Hematopoietic multipotent progenitor cell treated with erythropoietin and hydrocortisone succinate and interleukin-3 and kit ligand, for 15 days (in vitro differentiated cells): Measurements from ENCODE around the gene NAA30.
"Not testable (repeated sequence)": the region's sequence is repeated elsewhere in the genome, so short reads cannot be mapped to it uniquely, and the experiment has no call there.

Experiments
- DNase-seq: peaks from one replicate; pipeline ENCODE4 v3.0.0-alpha.2; 2015; ENCODE audit warnings: low spot score

Gene NAA30

GRCh38 chr14:57390037-57390805 lies at the start of gene NAA30:
Gene NAA30 (plus strand): TSS chr14:57390586. CDS start chr14:57390958, 372 bp downstream.
- peak; percentile 86 for DNase-seq

GRCh38 chr14:57343545-57344297 lies 46.7 kb upstream of the NAA30 start:
- not testable (repeated sequence) for DNase-seq

DNA sequence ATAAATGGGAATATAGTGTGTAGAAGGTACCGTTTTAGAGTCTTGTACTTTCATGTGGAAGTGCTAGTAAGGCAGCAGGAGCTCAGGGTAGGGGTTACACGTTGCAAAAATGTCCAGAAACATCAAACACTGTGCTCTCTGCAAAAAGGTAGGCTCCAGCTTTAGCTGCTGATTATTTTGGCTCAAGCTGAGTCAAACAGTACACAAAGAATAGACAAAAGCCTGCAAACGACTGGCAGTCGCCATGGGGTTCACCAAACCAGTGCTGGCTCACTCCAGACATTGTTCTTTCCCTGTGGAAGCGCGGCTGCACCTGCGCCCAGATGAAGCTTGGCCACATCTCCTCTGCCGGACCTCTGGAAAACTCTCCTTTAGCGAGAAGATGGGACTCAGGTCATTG lies 45.3 kb upstream of the NAA30 start:
- no peak for DNase-seq

DNA sequence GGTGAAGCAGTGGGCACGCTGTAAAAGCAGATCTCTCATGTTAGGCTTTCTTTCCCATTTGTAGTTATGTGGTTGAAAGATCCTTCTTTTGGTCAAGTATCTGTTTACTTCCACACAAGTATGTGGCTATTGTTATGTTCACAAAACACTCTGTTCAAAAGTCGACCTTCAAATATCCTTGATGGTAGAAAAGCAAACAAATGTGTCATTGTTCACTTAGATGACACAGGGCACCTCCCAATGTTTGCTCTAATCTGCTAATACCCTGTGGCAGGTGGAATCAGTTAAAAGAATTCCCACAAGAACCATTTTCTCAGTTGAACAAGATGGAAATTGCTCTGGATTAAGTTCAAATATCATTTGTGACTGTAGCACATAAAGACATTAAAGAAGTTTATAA lies 43.6 kb upstream of the NAA30 start:
- no peak for DNase-seq

DNA sequence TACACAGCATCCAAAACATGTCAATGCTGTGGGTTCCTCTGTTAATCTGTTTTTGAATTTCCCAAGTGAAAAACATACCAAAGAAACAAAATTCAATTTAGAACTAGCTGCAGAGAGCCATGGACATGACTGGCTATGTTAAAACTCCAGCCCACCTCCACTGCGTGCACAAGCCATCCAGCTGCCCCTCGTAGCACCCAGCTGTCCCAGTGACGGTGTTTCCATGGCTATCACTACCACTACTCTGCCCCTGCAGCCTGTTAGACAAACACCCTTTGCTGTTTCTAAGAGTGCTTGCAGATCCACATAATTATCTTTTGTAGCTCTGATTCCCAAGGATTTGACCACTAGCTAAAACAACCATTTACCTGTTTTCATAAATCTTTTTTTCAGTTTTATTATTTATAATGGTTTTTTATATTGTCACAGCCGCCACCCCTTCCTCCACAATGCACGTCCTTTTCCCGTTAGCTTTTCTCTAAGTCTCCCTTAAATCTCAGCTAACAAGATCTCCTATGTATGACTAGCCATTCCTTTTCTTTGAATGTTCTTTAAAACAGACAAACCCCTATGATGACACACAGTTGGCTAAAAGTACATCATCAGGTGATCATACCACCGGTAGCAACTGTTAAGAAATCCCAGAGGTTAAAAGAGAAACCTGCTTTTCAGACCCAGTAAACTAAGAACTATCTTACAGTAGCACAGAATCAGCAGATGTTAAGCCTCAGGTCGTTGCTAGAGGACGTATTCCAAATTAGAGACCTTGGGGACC lies 37.8 kb upstream of the NAA30 start:
- DNase-seq, result no peak

DNA sequence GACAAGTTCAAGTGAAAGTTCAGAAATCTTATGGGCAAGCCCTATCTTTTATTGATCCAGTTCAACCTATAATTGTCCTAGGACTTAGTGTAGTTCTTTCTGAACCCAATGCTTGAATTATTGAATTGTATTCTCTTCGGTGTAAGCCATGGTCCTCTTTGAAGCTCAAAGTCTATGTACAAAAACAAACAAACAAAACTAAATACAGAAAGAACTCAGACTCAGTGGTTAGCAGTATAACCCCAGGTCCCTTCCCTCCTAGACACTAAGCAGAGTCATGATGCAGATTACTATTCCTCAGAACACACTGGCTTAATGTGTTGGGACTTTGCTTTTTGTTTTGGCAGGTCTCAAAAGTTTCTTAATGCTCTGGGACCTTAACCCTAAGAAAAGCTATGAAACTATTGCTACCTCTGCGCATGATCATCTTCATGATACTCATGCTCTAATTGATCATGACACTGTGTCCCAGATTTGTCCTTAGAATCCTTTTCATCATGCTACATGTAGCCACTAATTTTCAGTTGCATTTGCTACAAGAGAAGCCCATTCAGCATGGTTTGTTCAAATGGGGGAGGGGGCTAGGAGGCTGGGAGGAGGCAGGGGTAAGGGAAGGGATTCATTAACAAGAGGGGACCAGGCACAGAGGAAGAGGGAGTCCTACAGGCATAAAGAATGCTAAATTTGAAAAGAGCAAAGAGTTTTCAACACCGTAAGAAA lies 35.1 kb upstream of the NAA30 start:
- DNase-seq, result no peak

- DNase-seq, result no peak
Measured at GRCh38 chr14:57362361-57362760, 28.0 kb upstream of the NAA30 start.

DNA sequence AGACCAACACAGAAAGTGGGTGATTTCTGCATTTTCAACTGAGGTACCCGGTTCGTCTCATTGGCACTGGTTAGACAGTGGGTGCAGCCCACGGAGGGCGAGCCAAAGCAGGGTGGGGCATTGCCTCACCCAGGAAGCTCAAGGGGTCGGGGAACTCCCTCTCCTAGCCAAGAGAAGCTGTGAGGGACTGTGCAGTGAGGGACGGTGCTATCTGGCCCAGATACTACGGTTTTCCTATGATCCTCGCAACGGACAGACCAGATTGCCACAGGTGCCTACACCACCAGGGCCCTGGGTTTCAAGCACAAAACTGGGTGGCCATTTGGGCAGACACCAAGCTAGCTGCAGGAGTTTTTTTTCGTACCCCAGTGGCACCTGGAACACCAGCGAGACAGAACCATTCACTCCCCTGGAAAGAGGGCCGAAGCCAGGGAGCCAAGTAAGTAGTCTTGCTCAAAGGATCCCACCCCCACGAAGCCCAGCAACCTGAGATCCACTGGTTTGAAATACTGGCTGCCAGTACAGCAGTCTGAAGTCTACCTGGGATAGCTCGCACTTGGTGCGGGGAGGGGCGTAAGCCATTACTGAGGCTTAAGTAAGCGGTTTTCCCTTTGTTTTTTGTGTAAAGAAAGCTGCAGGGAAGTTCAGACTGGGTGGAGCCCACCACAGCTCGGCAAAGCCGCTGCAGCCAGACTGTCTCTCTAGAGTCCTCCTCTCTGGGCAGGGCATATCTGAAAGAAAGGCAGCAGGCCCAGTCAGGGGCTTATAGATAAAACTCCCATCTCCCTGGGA lies 25.5 kb upstream of the NAA30 start:
- DNase-seq, result no peak

DNA sequence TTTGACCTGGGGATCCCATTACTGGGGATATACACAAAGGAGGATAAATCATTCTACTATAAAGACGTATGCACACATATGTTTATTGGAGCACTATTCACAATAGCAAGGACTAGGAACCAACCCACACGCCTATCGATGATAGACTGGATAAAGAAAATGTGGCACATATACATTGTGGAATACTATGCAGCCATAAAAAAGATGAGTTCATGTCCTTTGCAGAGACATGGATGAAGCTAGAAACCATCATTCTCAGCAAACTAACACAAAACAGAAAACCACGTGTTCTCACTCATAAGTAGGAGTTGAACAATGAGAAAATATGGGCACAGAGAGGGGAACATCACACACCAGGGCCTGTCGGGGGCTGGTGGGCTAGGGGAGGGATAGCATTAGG lies 20.2 kb upstream of the NAA30 start:
- not testable (repeated sequence) for DNase-seq

GRCh38 chr14:57371013-57371412 lies 19.4 kb upstream of the NAA30 start:
- no peak for DNase-seq

GRCh38 chr14:57375156-57375555 lies 15.2 kb upstream of the NAA30 start:
- DNase-seq, result no peak

DNA sequence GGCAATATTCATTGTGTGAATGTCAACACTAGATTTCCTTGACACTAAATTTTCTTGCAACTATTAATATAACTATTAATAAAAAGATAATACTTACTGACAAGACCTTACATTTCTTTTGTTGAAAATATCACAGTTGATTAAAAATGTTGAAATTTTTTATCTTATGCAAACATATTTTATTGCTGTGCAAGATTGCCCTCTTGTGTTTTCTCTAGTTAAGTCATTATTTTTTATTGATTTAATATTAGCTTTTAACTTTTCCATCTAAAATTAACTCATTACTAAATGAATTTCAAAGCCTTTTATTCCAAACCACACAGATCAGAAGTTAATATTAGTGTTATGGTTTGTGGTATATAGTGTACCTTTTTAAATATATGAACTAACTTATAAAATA lies 11.7 kb upstream of the NAA30 start:
- no peak for DNase-seq

DNA sequence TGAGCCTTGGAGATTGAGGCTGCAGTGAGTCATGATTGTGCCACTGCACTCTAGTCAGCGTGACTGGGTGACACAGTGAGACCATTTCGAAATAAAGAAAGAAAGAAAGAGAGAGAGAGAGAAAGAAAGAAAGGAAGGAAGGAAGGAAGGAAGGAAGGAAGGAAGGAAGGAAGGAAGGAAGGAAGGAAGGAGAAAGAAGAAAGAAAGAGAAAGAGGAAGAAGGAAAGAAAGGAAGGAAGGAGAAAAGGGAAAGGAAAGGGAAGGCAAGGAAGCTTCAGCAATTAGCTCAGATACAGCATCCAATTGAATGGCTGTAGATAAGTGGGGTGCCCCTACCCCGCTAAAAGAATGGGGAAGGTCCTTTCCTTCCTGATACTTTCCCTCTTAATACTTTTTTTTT lies 9.5 kb upstream of the NAA30 start:
- no peak for DNase-seq

DNA sequence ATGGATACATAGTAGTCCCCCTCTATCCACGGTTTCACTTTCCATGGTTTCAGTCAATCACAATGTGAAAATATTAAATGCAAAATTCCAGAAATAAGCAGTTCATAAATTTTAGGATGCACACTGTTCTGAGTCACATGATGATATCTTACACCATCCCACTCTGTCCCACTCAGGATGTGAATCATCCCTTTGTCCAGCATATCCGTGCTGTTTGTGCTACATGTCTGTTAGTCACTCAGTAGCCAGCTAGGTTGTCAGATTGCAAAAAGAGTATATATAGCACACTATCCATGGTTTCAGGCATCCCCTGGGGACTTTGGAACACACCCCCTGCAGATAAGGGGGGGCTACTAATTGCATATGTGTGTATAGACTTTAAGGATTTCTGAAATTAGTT lies 8.1 kb upstream of the NAA30 start:
- DNase-seq, result no peak

- no peak for DNase-seq
Measured at GRCh38 chr14:57383125-57383745, 7.2 kb upstream of the NAA30 start.

DNA sequence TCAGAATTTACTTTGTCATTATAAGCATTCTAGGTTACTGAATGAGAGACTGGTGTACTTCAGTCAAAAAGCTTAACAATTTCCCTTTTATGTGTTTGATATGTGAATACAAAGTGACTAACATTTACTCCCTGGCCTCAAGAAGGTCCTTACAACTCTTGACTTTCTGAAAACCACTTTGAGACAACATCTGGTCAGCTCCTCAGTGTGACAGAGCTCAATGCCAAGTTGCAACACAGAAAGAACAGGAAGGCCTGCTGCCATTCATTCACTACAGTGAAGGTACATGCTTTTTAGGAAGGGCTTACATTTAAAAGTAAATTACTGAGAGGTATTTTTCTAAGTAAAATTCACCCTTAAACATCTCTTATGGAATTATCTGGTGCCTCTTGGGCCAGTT lies 2.3 kb upstream of the NAA30 start:
- DNase-seq, result no peak

DNA sequence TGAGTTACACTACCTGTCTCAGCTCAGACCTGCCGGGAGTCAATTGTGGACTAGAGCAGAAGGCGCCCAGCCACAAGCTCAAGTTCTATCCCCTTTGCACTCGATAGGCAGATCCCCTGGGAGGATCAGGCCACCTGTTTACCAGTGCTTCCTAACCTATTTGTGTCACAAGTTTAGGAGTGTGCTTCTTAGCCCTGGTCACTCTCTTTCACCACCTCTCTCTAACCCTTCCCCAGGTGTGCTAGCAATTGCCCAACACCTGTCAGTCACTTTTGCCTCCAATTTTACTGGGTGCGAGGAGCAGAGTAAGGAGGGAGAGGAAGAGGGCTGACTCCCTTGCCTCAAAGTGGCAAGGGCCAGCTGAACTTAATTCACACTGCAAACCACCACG lies 745 bp upstream of the NAA30 start:
- no peak for DNase-seq

GRCh38 chr14:57390806-57391516 lies 575 bp downstream of the NAA30 start:
- peak; percentile 29 for DNase-seq

GRCh38 chr14:57391517-57392195 lies 1.3 kb downstream of the NAA30 start:
- DNase-seq, result peak; percentile 16

GRCh38 chr14:57392830-57393229 lies 2.4 kb downstream of the NAA30 start:
- DNase-seq, result no peak
